H1 (cell line): ENCODE measurements around the gene ADGRL2. TPM values are rescaled to one million over a fixed set of nuclear protein-coding genes. Genes with fewer than 3 reads are reported as not detected.

Experiments
- BACH1 ChIP-seq: IDR thresholded peaks from 2 replicates; pipeline ENCODE4 v1.6.1; 2012; ENCODE audit warnings: low read length, improper control_type of control experiment
- CHD7 ChIP-seq: fragments of 300-600 bp; sonication (generic); IDR thresholded peaks from 2 replicates; pipeline ENCODE4 v1.7.1; 2012; ENCODE audit warnings: low read length, moderate library complexity, mild to moderate bottlenecking, inconsistent platforms; ENCODE audit not compliant: insufficient replicate concordance
- GTF2F1 ChIP-seq: IDR thresholded peaks from 2 replicates; pipeline ENCODE4 v1.6.1; 2012; ENCODE audit warnings: low read depth, low read length, improper control_type of control experiment, borderline replicate concordance
- USF2 ChIP-seq: IDR thresholded peaks from 2 replicates; pipeline ENCODE4 v1.6.1; 2011; ENCODE audit warnings: low read length, improper control_type of control experiment
- polyA plus RNA-seq, 7 experiments: library from polyadenylated mRNA; depleted of rRNA in 3 of 7; stranded (reverse) in 5 of 7; unstranded in 2 of 7; fragments of >200 nt in 5 of 7; fragments of 200-250 nt in 2 of 7; gene quantifications; 1 replicate in 5 of 7; 2 replicates in 1 of 7; 4 replicates in 1 of 7; pipeline versions ENCODE4 v1.2.1 to v1.2.3, GENCODE V29; 2011 to 2013; ENCODE audit warnings: missing spikeins in 2 of 7, mixed read lengths in 2 of 7
- total RNA-seq: library from RNA; stranded (reverse); fragmentation: NEBNext Ultra II Directional; extraction: Animal tissue kit (Norgen Biotek cat#: 25700); gene quantifications from 2 replicates; pipeline ENCODE4 v1.2.1, GENCODE V29; 2021

Gene ADGRL2
- total and polyA plus RNA-seq, 2 of the 8 experiments (the other 6 are each of a cell fraction or from before 2014, with no cell fraction given), result 113 to 124 TPM

- TF ChIP-seq CHD7, result no peak
- TF ChIP-seq USF2, result no peak
- no peak for TF ChIP-seq BACH1
- TF ChIP-seq GTF2F1, result no peak
Observed at GRCh38 chr1:81907575-81907974, 106.8 kb downstream of the ADGRL2 start (continued).
